DOHH2 (cell line): ENCODE measurements around the gene CAMTA1.

Source experiments
- H3F3A ChIP-seq: fragments of 200-600 bp; sonication (generic), shearing (Covaris generic); 2 replicates; pipeline ENCODE4 v1.6.0; 2016; ENCODE audit warnings: antibody characterized with exemption, mild to moderate bottlenecking; ENCODE audit not compliant: control insufficient read depth, insufficient read depth
- H3K27ac ChIP-seq: fragments of 200-600 bp; sonication (generic); 2 replicates; pipeline ENCODE4 v1.5.1; 2014; ENCODE audit warnings: low read depth, mild to moderate bottlenecking, low read length, moderate library complexity
- H3K27me3 ChIP-seq: fragments of 200-600 bp; sonication (generic); 2 replicates; pipeline ENCODE4 v1.6.1; 2014; ENCODE audit warnings: mild to moderate bottlenecking, low read length, mixed read lengths; ENCODE audit not compliant: control insufficient read depth
- H3K36me3 ChIP-seq: fragments of 200-600 bp; sonication (generic); 2 replicates; pipeline ENCODE4 v1.6.1; 2014; ENCODE audit warnings: mild to moderate bottlenecking, low read length, moderate library complexity, mixed read lengths; ENCODE audit not compliant: control insufficient read depth
- H3K4me1 ChIP-seq: fragments of 200-600 bp; sonication (generic); 2 replicates; pipeline ENCODE4 v1.6.1; 2014; ENCODE audit warnings: mild to moderate bottlenecking, low read length, mixed read lengths; ENCODE audit not compliant: control insufficient read depth
- H3K4me2 ChIP-seq: fragments of 200-600 bp; sonication (generic); 2 replicates; pipeline ENCODE4 v1.6.0; 2014; ENCODE audit warnings: mild to moderate bottlenecking, low read length, moderate library complexity
- H3K4me3 ChIP-seq: fragments of 200-600 bp; sonication (generic); 2 replicates; pipeline ENCODE4 v1.5.1; 2014; ENCODE audit warnings: mild to moderate bottlenecking, low read length, mixed read lengths
- H3K79me2 ChIP-seq: fragments of 200-600 bp; sonication (generic); 2 replicates; pipeline ENCODE4 v1.6.1; 2014; ENCODE audit warnings: mild to moderate bottlenecking, low read length, mixed read lengths; ENCODE audit not compliant: control insufficient read depth
- H3K9me2 ChIP-seq: fragments of 200-600 bp; sonication (generic); replicated peaks from 2 replicates; pipeline ENCODE4 v1.6.1; 2014; ENCODE audit warnings: mild to moderate bottlenecking, low read length, mixed read lengths; ENCODE audit not compliant: control insufficient read depth
- H3K9me3 ChIP-seq: fragments of 200-600 bp; sonication (generic); 2 replicates; pipeline ENCODE4 v1.6.1; 2014; ENCODE audit warnings: antibody characterized with exemption, low read length, mixed read lengths; ENCODE audit not compliant: control insufficient read depth, insufficient read depth
- H4K20me1 ChIP-seq: fragments of 200-600 bp; sonication (generic); 2 replicates; pipeline ENCODE4 v1.6.0; 2014; ENCODE audit warnings: low read depth, mild to moderate bottlenecking, antibody characterized with exemption, low read length, moderate library complexity; ENCODE audit not compliant: control insufficient read depth, insufficient read depth
- CTCF ChIP-seq: fragments of 200-600 bp; sonication (generic); IDR thresholded peaks from one replicate; pipeline ENCODE4 v1.5.1; 2014; ENCODE audit warnings: antibody characterized with exemption, mild to moderate bottlenecking, low read depth, low read length; ENCODE audit not compliant: poor library complexity, severe bottlenecking
- EZH2phosphoT487 ChIP-seq: fragments of 200-600 bp; sonication (generic); IDR thresholded peaks from 2 replicates; pipeline ENCODE4 v1.6.1; 2017; ENCODE audit warnings: borderline replicate concordance, mild to moderate bottlenecking, antibody characterized with exemption, low read length, moderate library complexity, mixed read lengths

CAMTA1 gene

GRCh38 chr1:7249516-7249915 lies 464.3 kb downstream of the CAMTA1 start:
- no peaks in the 10 kb centered on the region for H3K4me1 ChIP-seq
- no peak overlapping the region for H3K27ac ChIP-seq
- TF ChIP-seq EZH2phosphoT487 = no peak
- no peak for TF ChIP-seq CTCF
- H3K36me3 ChIP-seq = no peaks in the 10 kb centered on the region
- no peaks in the 10 kb centered on the region for H3F3A ChIP-seq
- no peaks in the 10 kb centered on the region for H3K9me3 ChIP-seq
- no peaks in the 10 kb centered on the region for H3K79me2 ChIP-seq
- no peaks in the 10 kb centered on the region for H3K27me3 ChIP-seq
- H4K20me1 ChIP-seq = no peaks in the 10 kb centered on the region
- H3K4me2 ChIP-seq = no peak overlapping the region
- H3K9me2 ChIP-seq = no peaks in the 10 kb centered on the region
- H3K4me3 ChIP-seq = no peak overlapping the region

DNA sequence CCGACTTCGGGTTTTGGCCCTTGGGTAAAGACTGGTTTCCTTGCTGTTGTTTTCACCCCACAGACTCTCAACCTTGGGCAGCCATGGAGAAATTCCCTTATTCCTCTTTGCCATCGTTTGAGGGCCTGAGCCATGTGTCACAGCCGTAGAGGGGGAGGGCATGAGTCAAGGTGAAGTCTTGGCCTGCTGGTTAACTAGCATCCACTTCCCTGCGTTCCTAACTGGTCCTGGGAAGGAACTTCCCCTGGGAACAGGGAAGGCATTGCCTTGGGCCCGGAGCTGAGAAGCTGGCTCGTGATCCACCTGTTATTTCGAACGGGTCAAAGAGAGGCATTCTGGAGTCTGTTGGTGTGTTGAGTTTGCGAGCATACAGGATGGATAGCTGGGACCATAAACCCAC lies 464.9 kb downstream of the CAMTA1 start:
- H3K4me3 ChIP-seq = no peak overlapping the region
- H3K9me3 ChIP-seq = no peaks in the 10 kb centered on the region
- no peaks in the 10 kb centered on the region for H3K27me3 ChIP-seq
- H3K4me2 ChIP-seq = no peak overlapping the region
- TF ChIP-seq CTCF (no peak), EZH2phosphoT487 (no peak)
- no peaks in the 10 kb centered on the region for H3K79me2 ChIP-seq
- no peaks in the 10 kb centered on the region for H3K9me2 ChIP-seq
- H3K36me3 ChIP-seq = no peaks in the 10 kb centered on the region
- no peak overlapping the region for H3K27ac ChIP-seq
- H4K20me1 ChIP-seq = no peaks in the 10 kb centered on the region
- H3F3A ChIP-seq = no peaks in the 10 kb centered on the region
- no peaks in the 10 kb centered on the region for H3K4me1 ChIP-seq

- Histone ChIP-seq H3K9me3 (no peaks in the 10 kb centered on the region), H3K9me2 (no peaks in the 10 kb centered on the region), H3F3A (no peaks in the 10 kb centered on the region), H3K36me3 (no peaks in the 10 kb centered on the region), H3K4me1 (no peaks in the 10 kb centered on the region), H3K27me3 (no peaks in the 10 kb centered on the region), H3K4me3 (no peak overlapping the region), H3K79me2 (no peaks in the 10 kb centered on the region), H3K4me2 (no peak overlapping the region), H3K27ac (no peak overlapping the region), H4K20me1 (no peaks in the 10 kb centered on the region)
- no peak for TF ChIP-seq EZH2phosphoT487
- TF ChIP-seq CTCF = no peak
These were observed 465.6 kb downstream of the CAMTA1 start for GRCh38 chr1:7250597-7251453.
